ENCODE data around the gene DHX30. TPM values are rescaled to one million over a fixed set of nuclear protein-coding genes. Genes with fewer than 3 reads are reported as not detected.

Gene DHX30
- total and polyA plus RNA-seq, 9 of the 15 experiments (the other 6 are each of a cell fraction or from before 2014, with no cell fraction given), result 12.3 to 158 (median 79.0) TPM

DNA sequence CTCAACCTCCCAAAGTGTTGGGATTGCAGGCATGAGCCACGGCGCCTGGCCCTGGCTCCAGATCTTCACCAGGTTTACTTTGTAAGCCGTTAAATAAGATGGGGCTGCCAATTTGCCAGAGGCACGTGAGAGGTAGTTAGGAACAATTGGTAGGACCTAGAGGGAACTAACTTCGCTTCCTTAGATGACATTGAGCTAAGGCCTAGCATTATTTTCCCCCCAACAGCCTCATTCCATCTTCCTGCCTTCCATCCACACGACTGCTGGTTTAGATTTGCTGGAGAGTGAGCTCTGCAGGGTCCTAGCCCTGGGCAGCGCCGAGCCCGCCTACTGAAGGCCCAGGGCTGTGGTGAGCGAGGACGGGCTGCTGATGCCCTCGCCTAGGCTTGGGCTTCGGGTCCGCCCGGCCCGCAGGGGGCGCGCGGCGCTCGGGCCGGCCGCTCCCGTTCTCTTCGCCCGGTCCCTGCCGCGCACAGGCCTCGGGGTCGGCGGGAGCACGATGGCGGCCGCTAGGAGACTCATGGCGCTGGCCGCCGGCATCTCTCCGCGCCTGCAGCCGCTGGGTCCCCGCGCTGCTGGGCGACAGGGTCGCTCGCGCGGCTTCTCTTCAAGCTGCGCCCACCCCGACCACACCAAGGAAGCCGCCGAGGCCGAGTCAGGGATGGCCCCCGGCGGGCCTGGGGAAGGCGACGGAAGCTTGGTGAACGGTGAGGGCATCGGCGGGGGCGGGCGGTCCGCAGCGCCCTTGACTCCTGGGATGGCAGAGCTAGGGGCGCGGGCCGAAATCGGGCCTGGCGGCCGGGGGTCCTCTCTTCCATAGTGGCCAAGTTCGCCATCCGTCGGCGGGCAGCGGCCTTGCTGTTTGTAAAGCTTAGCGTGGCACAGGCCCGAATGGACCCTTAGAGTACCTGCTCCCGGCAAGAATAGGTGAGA lies 21.9 kb downstream of the DHX30 start:
- H3K79me2 ChIP-seq (ENCODE audit: control insufficient read depth, insufficient read depth, low read length), result peaks cover 43% of the 10 kb centered on the region
- no peaks in the 10 kb centered on the region for H3K9me3 ChIP-seq (replicated peaks; ENCODE audit: control insufficient read depth, insufficient read depth, low read depth, low read length)
- H3K4me2 ChIP-seq (ENCODE audit: insufficient read depth, low read length), result peak overlapping the region; percentile 99
- H3K36me3 ChIP-seq (ENCODE audit: control insufficient read depth, insufficient read depth, low read length), result peaks cover 37% of the 10 kb centered on the region
- ATAC-seq (peak; percentile 99), FAIRE-seq (peak; percentile 73), DNase-seq (ENCODE audit: extremely low read depth in 1 of 4, low spot score in 3 of 4) (peak; percentile 93 to 98 (median 96))
- peak overlapping the region; percentile 90 for H3K4me3 ChIP-seq
- H3K9me1 ChIP-seq (ENCODE audit: control insufficient read depth, insufficient read depth, low read length), result no peaks in the 10 kb centered on the region
- 0 out of 2 replicates have a peak, but pooled peaks cover 5% of the 10 kb centered on the region for H4K20me1 ChIP-seq (replicated peaks; ENCODE audit: control insufficient read depth, insufficient read depth, low read length)
- 3% methylated on average over 77 of the region's 77 CpGs for WGBS (ENCODE audit: insufficient coverage, low coverage, missing lambda C conversion rate)
- ChIA-PET CTCF (ENCODE audit: low intra/inter-chr PET ratio) (interaction anchor here (0.5 to 3.2 kb wide), 7 partner anchors 21 to 339 kb away, joined by 3 to 13 read pairs (median 3); no protein-coding TSS in a partner anchor), POLR2A (interaction anchor here (0.6 to 5.3 kb wide), 18 partner anchors 9 to 531 kb away, joined by 3 to 54 read pairs (median 6); no protein-coding TSS in a partner anchor)
- no TSS peak for BruUV-seq (replicated peaks)
- peak overlapping the region; percentile 92 for H3K27ac ChIP-seq (ENCODE audit: extremely low read depth, low read depth, low read length)
- intact Hi-C loops (cut with micrococcal nuclease), result loop anchor here (2.0 kb wide), 1 partner anchor 22 kb away; the partner anchor contains the start of gene DHX30
- H3K9ac ChIP-seq (ENCODE audit: insufficient read depth in 1 of 2, low read depth in 2 of 2, low read length in 2 of 2), result peak overlapping the region; percentile 95
- in situ Hi-C loops (cut with MboI), result loop anchor here (25.0 kb wide), 1 partner anchor 1412 kb away; no protein-coding TSS in a partner anchor
- peak overlapping the region; percentile 98 for H2AFZ ChIP-seq (ENCODE audit: low read depth, low read length)
- no peaks in the 10 kb centered on the region for H3K27me3 ChIP-seq (ENCODE audit: control insufficient read depth in 2 of 2, insufficient read depth in 2 of 2, low read length in 2 of 2)
- peaks cover 14 to 18% of the 10 kb centered on the region in 2 experiments; a peak in 4 of 5 replicates for H3K4me1 ChIP-seq (replicated peaks in 1 of 2; ENCODE audit: control insufficient read depth in 2 of 2, insufficient read depth in 2 of 2, low read length in 2 of 2)
- TF ChIP-seq, protein P1, sequence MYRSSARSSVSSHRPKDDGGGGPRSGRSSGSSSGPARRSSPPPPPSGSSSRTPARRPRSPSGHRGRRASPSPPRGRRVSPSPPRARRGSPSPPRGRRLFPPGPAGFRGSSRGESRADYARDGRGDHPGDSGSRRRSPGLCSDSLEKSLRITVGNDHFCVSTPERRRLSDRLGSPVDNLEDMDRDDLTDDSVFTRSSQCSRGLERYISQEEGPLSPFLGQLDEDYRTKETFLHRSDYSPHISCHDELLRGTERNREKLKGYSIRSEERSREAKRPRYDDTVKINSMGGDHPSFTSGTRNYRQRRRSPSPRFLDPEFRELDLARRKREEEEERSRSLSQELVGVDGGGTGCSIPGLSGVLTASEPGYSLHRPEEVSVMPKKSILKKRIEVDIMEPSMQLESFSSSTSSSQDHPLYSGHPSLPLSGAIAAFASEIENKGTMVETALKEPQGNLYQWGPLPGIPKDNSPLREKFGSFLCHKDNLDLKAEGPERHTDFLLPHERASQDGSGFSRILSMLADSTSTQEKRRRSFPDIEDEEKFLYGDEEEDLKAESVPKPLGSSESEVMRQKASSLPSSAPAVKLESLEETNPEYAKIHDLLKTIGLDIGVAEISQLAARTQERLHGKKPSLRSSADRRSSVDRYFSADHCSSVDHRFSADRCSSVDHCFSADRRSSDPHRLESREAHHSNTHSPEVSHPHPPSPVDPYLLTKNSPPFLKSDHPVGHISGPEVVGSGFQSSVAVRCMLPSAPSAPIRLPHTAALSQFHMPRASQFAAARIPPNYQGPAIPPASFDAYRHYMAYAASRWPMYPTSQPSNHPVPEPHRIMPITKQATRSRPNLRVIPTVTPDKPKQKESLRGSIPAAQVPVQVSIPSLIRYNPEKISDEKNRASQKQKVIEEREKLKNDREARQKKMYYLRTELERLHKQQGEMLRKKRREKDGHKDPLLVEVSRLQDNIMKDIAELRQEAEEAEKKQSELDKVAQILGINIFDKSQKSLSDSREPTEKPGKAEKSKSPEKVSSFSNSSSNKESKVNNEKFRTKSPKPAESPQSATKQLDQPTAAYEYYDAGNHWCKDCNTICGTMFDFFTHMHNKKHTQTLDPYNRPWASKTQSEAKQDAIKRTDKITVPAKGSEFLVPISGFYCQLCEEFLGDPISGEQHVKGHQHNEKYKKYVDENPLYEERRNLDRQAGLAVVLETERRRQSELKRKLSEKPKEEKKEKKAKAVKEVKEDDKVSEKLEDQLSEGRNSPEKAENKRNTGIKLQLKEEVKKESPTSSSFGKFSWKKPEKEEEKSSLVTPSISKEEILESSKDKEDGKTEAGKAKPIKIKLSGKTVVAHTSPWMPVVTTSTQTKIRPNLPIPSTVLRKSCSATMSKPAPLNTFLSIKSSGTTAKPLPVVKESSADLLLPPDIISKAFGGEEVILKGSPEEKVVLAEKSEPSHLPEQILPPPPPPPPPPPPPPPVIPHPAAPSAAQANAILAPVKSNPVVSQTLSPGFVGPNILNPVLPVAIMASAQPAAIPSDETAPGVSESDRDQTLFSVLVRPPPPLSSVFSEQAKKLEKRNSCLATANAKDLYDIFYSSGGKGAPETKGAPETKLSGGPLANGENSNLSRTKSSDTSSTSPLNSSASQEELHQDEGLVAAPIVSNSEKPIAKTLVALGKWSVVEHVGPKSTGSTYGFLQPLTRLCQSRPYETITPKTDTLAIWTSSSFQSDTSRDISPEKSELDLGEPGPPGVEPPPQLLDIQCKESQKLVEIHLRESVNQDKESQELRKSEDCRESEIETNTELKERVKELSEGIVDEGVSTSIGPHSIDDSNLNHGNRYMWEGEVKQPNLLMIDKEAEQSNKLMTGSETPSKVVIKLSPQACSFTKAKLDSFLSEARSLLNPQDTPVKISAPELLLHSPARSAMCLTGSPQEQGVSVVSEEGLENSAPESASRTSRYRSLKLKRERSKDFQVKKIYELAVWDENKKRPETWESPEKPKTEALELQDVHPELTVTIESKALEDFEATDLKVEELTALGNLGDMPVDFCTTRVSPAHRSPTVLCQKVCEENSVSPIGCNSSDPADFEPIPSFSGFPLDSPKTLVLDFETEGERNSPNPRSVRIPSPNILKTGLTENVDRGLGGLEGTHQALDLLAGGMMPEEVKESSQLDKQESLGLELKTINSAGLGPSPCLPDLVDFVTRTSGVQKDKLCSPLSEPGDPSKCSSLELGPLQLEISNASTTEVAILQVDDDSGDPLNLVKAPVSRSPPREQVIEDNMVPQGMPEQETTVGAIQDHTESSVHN (IDR thresholded peaks at IDR 0.05; ENCODE audit: borderline replicate concordance in 1 of 2, low read depth in 1 of 2), result no peak
- TF ChIP-seq ZNF436 (CRISPR knock-in tag; IDR thresholded peaks at IDR 0.05) (no peak), NCOA1 (IDR thresholded peaks at IDR 0.05; ENCODE audit: low read depth) (no peak), FUS (optimal IDR thresholded peaks at IDR 0.05; ENCODE audit: low read depth, low read length) (peak; percentile 99), HNRNPLL (IDR thresholded peaks at IDR 0.05; ENCODE audit: low read depth, low read length, poor library complexity, severe bottlenecking) (no peak)
- TF ChIP-seq, protein P2, sequence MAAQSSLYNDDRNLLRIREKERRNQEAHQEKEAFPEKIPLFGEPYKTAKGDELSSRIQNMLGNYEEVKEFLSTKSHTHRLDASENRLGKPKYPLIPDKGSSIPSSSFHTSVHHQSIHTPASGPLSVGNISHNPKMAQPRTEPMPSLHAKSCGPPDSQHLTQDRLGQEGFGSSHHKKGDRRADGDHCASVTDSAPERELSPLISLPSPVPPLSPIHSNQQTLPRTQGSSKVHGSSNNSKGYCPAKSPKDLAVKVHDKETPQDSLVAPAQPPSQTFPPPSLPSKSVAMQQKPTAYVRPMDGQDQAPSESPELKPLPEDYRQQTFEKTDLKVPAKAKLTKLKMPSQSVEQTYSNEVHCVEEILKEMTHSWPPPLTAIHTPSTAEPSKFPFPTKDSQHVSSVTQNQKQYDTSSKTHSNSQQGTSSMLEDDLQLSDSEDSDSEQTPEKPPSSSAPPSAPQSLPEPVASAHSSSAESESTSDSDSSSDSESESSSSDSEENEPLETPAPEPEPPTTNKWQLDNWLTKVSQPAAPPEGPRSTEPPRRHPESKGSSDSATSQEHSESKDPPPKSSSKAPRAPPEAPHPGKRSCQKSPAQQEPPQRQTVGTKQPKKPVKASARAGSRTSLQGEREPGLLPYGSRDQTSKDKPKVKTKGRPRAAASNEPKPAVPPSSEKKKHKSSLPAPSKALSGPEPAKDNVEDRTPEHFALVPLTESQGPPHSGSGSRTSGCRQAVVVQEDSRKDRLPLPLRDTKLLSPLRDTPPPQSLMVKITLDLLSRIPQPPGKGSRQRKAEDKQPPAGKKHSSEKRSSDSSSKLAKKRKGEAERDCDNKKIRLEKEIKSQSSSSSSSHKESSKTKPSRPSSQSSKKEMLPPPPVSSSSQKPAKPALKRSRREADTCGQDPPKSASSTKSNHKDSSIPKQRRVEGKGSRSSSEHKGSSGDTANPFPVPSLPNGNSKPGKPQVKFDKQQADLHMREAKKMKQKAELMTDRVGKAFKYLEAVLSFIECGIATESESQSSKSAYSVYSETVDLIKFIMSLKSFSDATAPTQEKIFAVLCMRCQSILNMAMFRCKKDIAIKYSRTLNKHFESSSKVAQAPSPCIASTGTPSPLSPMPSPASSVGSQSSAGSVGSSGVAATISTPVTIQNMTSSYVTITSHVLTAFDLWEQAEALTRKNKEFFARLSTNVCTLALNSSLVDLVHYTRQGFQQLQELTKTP (IDR thresholded peaks at IDR 0.05; ENCODE audit: low read depth in 1 of 2, partially characterized antibody in 2 of 2), result no peak
